Stomach smooth muscle (tissue), 2 donors: ENCODE measurements around the gene PDE6B.
"Not testable (repeated sequence)": the region's sequence is repeated elsewhere in the genome, so short reads cannot be mapped to it uniquely, and the experiment has no call there.

Experiments used
- H3K27ac ChIP-seq: one replicate; pipeline ENCODE4 v1.7.0; 2013; ENCODE audit warnings: mild to moderate bottlenecking, low read length, inconsistent platforms
- H3K27me3 ChIP-seq, 2 donors: one replicate each; pipeline ENCODE4 v1.7.0; 2013; ENCODE audit warnings: low read length in 2 of 2; ENCODE audit not compliant: insufficient read depth in 2 of 2, control insufficient read depth in 1 of 2
- H3K36me3 ChIP-seq, 2 donors: one replicate each; pipeline ENCODE4 v1.7.0; 2013; ENCODE audit warnings: low read length in 2 of 2; ENCODE audit not compliant: control insufficient read depth in 2 of 2, insufficient read depth in 2 of 2
- H3K4me1 ChIP-seq: one replicate; pipeline ENCODE4 v1.7.0; 2013; ENCODE audit warnings: low read length; ENCODE audit not compliant: control insufficient read depth, insufficient read depth
- H3K4me3 ChIP-seq, 2 donors: one replicate each; pipeline ENCODE4 v1.7.0; 2013; ENCODE audit warnings: low read length in 2 of 2
- H3K9ac ChIP-seq, 2 donors: one replicate each; pipeline ENCODE4 v1.7.0; 2013; ENCODE audit warnings: low read length in 2 of 2, mild to moderate bottlenecking in 1 of 2
- H3K9me3 ChIP-seq, 2 donors: one replicate each; pipeline ENCODE4 v1.7.0; 2013; ENCODE audit warnings: low read length in 2 of 2; ENCODE audit not compliant: control insufficient read depth in 2 of 2
- donor health status: healthy.
- donor health status: Pancreatic carcinoma.

PDE6B gene

GRCh38 chr4:587671-588350, 37.6 kb upstream of the PDE6B start:
- peaks cover 0 to 4% of the 10 kb centered on the region in 2 donors for H3K27me3 ChIP-seq
- H3K4me1 ChIP-seq, result no peaks in the 10 kb centered on the region
- peaks cover 0 to 4% of the 10 kb centered on the region in 2 donors for H3K9me3 ChIP-seq
- H3K36me3 ChIP-seq, result no peaks in the 10 kb centered on the region
- H3K4me3 ChIP-seq, result no peak overlapping the region
- H3K9ac ChIP-seq, result no peak overlapping the region
- H3K27ac ChIP-seq, result no peak overlapping the region

- no peaks in the 10 kb centered on the region for H3K4me1 ChIP-seq
- peaks cover 0 to 4% of the 10 kb centered on the region in 2 donors for H3K9me3 ChIP-seq
- H3K9ac ChIP-seq, result no peak overlapping the region
- H3K27me3 ChIP-seq, result peaks cover 0 to 4% of the 10 kb centered on the region in 2 donors
- H3K4me3 ChIP-seq, result no peak overlapping the region
- H3K36me3 ChIP-seq, result no peaks in the 10 kb centered on the region
- no peak overlapping the region for H3K27ac ChIP-seq
Observed at GRCh38 chr4:588351-588849, 37.0 kb upstream of the PDE6B start.

- Histone ChIP-seq H3K9ac (no peak overlapping the region), H3K36me3 (no peaks in the 10 kb centered on the region), H3K9me3 (peaks cover 0 to 4% of the 10 kb centered on the region in 2 donors), H3K27me3 (peaks cover 0 to 4% of the 10 kb centered on the region in 2 donors), H3K4me1 (no peaks in the 10 kb centered on the region), H3K4me3 (no peak overlapping the region), H3K27ac (no peak overlapping the region)
Observed at GRCh38 chr4:589219-589963, 36.0 kb upstream of the PDE6B start.

GRCh38 chr4:590313-590841, 35.0 kb upstream of the PDE6B start:
- H3K36me3 ChIP-seq, result no peaks in the 10 kb centered on the region
- H3K4me1 ChIP-seq, result no peaks in the 10 kb centered on the region
- H3K9ac ChIP-seq, result no peak overlapping the region
- H3K27ac ChIP-seq, result no peak overlapping the region
- H3K9me3 ChIP-seq, result peaks cover 0 to 4% of the 10 kb centered on the region in 2 donors
- H3K27me3 ChIP-seq, result peaks cover 0 to 4% of the 10 kb centered on the region in 2 donors
- H3K4me3 ChIP-seq, result no peak overlapping the region

GRCh38 chr4:592178-592577, 33.2 kb upstream of the PDE6B start:
- H3K9me3 ChIP-seq, H3K27me3 ChIP-seq, H3K27ac ChIP-seq, H3K4me1 ChIP-seq, H3K36me3 ChIP-seq, H3K4me3 ChIP-seq, H3K9ac ChIP-seq: not testable (repeated sequence)

GRCh38 chr4:592825-593520, 32.4 kb upstream of the PDE6B start:
- Histone ChIP-seq H3K9ac (no peak overlapping the region), H3K4me1 (no peaks in the 10 kb centered on the region), H3K27ac (no peak overlapping the region), H3K36me3 (no peaks in the 10 kb centered on the region), H3K4me3 (no peak overlapping the region), H3K27me3 (peaks cover 0 to 2% of the 10 kb centered on the region in 2 donors), H3K9me3 (peaks cover 0 to 4% of the 10 kb centered on the region in 2 donors)

GRCh38 chr4:598925-599324, 26.4 kb upstream of the PDE6B start:
- Histone ChIP-seq H3K4me1 (no peaks in the 10 kb centered on the region), H3K4me3 (no peak overlapping the region), H3K36me3 (no peaks in the 10 kb centered on the region), H3K27me3 (peaks cover 5 to 11% of the 10 kb centered on the region in 2 donors), H3K27ac (no peak overlapping the region), H3K9me3 (no peaks in the 10 kb centered on the region), H3K9ac (no peak overlapping the region)

- Histone ChIP-seq H3K4me3 (no peak overlapping the region), H3K27ac (no peak overlapping the region), H3K27me3 (peaks cover 5 to 11% of the 10 kb centered on the region in 2 donors), H3K9me3 (no peaks in the 10 kb centered on the region), H3K36me3 (no peaks in the 10 kb centered on the region), H3K4me1 (no peaks in the 10 kb centered on the region), H3K9ac (no peak overlapping the region)
Observed at GRCh38 chr4:600166-600565, 25.2 kb upstream of the PDE6B start.

- no peaks in the 10 kb centered on the region for H3K36me3 ChIP-seq
- no peaks in the 10 kb centered on the region for H3K9me3 ChIP-seq
- H3K27ac ChIP-seq, result no peak overlapping the region
- no peak overlapping the region for H3K9ac ChIP-seq
- H3K4me3 ChIP-seq, result no peak overlapping the region
- H3K4me1 ChIP-seq, result no peaks in the 10 kb centered on the region
- peaks cover 8 to 11% of the 10 kb centered on the region in 2 donors for H3K27me3 ChIP-seq
Observed at GRCh38 chr4:600850-601515, 24.4 kb upstream of the PDE6B start.
